ENCODE data around the gene FLT1. TPM values are rescaled to one million over a fixed set of nuclear protein-coding genes. Genes with fewer than 3 reads are reported as not detected.

The FLT1 gene
- total RNA-seq, 1 donor from 2014 or later = 12.6 TPM

GRCh38 chr13:28257305-28257704, 237.6 kb downstream of the FLT1 start:
- ATAC-seq = no peak
- DNase-seq (ENCODE audit: low spot score) = no peak

GRCh38 chr13:28252547-28252946, 242.4 kb downstream of the FLT1 start:
- ATAC-seq (no peak), DNase-seq (ENCODE audit: low spot score) (no peak)

DNA sequence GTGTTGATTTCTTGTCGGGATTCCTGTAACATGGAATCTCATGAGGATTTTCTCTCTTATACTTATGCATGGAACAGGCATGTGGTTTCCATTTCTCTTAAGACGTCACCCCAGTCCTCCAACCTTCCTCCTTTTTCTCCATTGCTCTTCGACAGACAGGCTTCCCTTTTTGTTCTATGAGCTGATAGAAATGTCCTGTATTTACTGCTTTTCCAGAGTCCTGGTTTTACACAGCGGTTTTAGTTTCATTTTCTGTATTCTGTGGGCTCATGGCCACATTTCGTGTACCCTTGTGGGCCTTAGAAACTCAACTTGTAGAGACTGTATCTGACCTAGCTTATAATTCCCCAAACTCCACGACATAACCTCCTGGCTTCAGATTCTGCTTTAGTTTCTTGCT, 243.5 kb downstream of the FLT1 start:
- DNase-seq (ENCODE audit: low spot score) (no peak), ATAC-seq (peak; percentile 46)

GRCh38 chr13:28250542-28250941, 244.4 kb downstream of the FLT1 start:
- DNase-seq (ENCODE audit: low spot score) (no peak), ATAC-seq (no peak)

Other genes starting within 250 kb of the FLT1 start
- 28.9 TPM for gene POMP, start 164.0 kb upstream of the FLT1 start, total RNA-seq
- 39.2 TPM for gene SLC46A3, start 223.8 kb upstream of the FLT1 start, total RNA-seq

Measured in left lobe of liver (tissue), 2 donors.